NT2/D1 (cell line): ENCODE measurements around the gene EMC9.

Experiments
- SUZ12 ChIP-seq: IDR thresholded peaks from 2 replicates; pipeline ENCODE4 v1.6.1; 2011; ENCODE audit not compliant: insufficient read length, insufficient read depth; ENCODE audit errors: extremely low read depth
- YY1 ChIP-seq: IDR thresholded peaks from 2 replicates; pipeline ENCODE4 v1.6.1; 2011; ENCODE audit not compliant: insufficient read length, insufficient read depth
- ZNF274 ChIP-seq: IDR thresholded peaks from 2 replicates; pipeline ENCODE4 v1.6.1; 2011; ENCODE audit warnings: mild to moderate bottlenecking, low read depth, low read length

DNA sequence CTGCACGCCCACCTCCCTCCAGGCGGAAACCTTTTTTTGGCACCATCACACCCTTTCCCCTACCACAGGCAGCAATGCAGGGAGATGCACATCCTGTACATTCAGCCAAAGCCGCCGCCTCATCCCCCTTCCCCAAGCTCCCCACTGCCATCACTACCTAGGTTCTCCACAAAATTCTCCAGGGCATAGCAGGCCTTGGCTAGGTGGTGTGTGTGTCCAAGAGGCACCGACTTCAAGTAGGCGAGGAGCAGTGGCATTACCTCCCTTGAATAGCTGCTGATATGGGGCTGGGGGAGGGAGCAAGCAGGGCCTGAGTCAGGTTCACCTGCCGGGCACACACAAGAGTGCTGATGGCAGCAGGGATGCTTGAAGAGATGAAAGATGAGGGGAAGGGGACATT, 43.6 kb upstream of the EMC9 start:
- no peak for TF ChIP-seq YY1
- no peak for TF ChIP-seq ZNF274
- TF ChIP-seq SUZ12: no peak
